HG02938 (cell line): ENCODE measurements around the gene RBM39.
"Not testable (repeated sequence)": the region's sequence is repeated elsewhere in the genome, so short reads cannot be mapped to it uniquely, and the experiment has no call there.

Experiments used
- ATAC-seq: cut with Tn5 transposase; IDR thresholded peaks from one replicate; pipeline ENCODE4 v1.9.1; 2021; ENCODE audit warnings: mild to moderate bottlenecking, moderate library complexity; ENCODE audit not compliant: unreplicated experiment

The RBM39 gene

DNA sequence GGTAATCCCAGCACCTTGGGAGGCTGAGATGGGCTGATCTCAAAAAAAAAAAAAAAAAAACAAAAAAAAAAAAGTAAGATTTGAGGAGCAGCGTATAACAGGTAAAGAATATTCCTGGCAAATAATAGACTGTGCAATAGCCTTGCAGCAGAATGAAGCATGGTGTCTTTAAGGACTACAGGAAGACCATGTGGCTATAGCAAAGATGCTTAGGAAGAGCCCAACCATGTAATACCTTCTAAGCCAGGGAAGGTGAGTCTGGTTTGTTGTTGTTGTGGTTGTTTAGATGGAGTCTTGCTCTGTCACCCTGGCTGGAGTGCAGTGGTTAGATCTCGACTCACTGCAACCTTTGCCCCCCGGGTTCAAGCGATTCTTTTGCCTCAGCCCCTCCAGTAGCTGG is 14.3 kb upstream of the RBM39 start:
- no peak for ATAC-seq

- no peak for ATAC-seq
Observed at GRCh38 chr20:35750611-35751010, 8.6 kb upstream of the RBM39 start.

GRCh38 chr20:35744492-35744841 is 2.4 kb upstream of the RBM39 start:
- not testable (repeated sequence) for ATAC-seq

DNA sequence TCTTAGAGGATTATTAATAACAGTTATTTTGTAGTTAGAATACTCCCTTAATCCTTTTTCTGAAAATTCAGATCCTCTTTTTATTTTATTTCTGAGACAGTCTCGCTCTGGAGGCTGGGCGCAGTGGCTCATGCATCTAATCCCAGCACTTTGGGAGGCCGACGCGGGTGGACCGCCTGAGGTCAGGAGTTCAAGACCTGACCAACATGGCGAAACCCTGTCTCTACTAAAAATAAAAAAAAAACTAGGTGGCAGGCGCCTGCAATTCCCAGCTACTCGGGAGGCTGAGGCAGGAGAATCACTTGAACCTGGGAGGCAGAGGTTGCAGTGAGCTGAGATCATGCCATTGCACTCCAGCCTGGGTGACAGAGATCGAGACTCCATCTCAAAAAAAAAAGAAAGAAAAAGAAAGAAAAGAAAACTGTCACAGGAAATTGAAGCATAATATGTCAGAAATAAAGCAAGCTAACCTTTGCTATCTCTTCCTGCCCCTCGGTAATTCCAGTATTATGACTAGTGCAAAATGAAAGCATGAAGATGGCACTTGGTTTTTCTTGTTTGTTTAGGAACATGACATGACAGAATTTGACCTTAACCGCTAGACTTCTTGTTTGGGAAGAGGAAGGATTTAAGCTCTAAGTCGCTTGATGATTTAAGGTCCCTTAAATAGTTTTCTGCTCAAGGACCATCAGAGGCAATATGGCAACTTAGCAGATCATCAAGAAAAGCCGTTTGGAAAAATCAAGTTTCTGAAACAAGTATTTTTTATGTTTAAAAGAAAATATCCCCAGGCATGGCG is 1.8 kb upstream of the RBM39 start:
- no peak for ATAC-seq

GRCh38 chr20:35742741-35743523 is 872 bp upstream of the RBM39 start:
- ATAC-seq: no peak

DNA sequence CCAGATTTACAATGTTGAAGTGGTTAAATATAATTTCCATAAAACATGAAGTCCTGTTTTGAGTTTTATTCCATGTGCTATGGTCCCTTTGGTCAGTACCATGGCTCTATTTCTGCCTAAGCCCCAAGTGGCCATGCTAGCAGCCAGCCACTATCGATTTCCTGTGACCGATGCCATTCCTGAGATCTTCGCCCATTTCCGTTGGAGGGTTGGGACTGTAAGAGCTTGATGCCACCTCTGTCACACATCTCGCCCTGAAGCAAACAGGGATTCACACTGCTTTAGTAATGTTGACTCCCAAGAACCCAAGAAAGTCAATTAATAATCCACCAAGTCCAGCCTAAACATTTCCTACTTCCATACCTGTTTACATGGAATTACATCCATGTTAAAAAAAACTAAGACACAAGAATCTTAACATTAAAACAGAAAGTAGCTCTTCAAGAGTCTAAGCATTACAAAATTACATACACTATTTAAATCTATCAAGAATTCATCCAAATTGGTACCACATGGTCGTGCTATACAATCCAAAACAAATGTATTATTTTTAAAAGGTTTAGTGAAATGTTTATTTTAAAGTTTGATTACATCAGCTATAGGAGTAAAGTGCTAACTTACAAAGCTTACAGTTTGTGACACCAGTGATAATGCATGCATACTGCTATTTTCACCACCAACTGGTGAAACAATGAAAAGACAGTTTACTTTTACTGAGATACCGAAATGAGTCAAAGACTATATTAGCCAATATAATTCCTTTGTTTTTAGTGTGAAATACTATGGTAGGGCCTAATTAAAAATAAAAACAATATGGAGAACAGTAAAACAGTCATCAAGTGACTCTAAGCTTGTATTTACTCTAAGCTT is 2.5 kb downstream of the RBM39 start:
- no peak for ATAC-seq

- no peak for ATAC-seq
Observed at GRCh38 chr20:35738410-35739179, 3.5 kb downstream of the RBM39 start.

GRCh38 chr20:35737865-35738333 is 4.2 kb downstream of the RBM39 start:
- ATAC-seq: no peak

GRCh38 chr20:35735826-35736470 is 6.1 kb downstream of the RBM39 start:
- ATAC-seq: no peak

DNA sequence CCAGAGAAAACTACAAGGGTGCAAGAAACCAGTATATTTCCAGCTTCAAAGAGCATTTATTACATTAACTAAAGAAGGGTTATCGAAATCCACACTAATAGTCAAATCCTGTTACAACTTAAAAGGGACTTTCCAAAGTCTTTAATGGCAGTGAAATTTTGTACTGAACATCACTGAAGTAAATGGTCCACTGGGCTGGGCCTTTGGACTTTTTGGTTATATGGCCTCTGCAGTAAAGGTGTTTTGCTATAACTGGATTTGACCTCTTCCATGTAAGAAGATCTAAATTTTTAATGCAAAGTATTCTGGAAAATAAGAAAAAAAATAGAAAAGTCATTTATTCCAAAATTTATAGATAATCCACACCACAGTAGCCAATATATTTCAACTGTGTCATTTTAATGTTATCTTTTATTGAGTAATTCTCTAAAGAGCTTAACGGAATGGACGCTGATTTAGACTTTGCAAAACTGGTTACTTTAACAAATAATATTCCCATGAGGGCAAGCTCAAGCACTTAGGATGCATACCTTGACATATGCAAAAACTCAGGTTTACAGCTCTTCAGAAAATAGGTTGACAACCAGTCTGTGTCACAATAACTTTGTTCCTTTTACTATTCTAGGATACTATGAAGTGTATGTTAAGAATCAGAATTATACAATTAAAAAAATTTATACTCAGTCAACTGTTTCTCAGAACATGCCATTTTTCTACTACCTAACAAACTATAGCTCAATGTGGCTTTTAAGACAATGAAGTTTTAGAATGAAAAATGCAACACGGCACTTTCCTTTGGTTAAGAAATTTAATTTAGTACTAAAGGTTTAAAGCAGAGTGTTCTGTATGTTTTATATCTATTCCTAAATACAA is 7.0 kb downstream of the RBM39 start:
- ATAC-seq: no peak

- no peak for ATAC-seq
Observed at GRCh38 chr20:35734374-35734773, 7.7 kb downstream of the RBM39 start.

- no peak for ATAC-seq
Observed at GRCh38 chr20:35732644-35732982, 9.4 kb downstream of the RBM39 start.

DNA sequence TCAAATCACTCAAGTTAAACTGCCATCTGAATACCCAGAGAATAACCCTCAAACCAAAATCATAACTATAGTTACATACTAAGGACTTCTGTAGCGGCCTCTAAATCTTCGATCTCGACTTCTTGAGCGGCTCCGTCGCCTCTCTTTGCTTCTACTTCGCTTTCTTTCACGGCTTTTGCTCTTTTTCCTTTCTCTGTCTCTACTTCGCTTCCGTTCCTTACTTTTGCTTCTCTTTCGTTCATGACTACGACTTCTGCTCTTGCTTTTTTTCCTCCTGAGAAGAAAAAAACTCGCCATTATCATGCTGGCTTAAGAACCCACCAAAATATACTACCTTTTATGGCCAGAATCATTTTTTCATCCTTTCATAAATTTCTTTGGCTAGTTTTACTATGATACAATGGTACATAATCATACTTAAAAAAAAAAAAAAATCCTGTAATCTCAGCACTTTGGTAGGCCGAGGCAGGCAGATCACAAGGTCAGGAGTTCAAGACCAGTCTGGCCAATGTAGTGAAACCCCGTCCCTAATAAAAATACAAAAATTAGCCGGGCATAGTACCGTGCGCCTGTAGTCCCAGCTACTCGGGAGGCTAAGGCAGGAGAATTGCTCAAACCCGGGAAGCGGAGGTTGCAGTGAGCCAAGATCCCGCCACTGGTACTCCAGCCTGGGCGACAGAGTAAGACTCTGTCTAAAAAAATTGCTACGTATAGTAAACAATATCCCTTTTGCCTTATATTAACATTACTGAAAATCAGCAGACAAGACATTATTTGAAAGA is 10.0 kb downstream of the RBM39 start:
- no peak for ATAC-seq

DNA sequence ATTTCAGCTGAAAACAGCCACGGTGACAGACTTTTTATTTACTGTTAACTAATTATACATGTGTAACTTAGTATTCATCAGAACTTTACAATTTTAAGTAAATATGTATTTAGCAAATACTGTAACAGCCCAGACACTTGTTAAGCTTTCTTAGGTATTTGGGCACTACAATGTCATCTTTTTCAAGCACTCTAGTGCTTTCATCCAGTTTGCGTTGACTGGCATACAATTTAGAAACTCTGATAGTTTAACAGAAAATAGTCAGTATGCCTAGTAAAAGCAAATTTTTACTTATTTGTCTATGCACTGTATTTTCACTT is 10.6 kb downstream of the RBM39 start:
- no peak for ATAC-seq

GRCh38 chr20:35730583-35731468 is 11.2 kb downstream of the RBM39 start:
- ATAC-seq: no peak

- ATAC-seq: no peak
Observed at GRCh38 chr20:35729836-35730582, 12.1 kb downstream of the RBM39 start.

- ATAC-seq: no peak
Observed at GRCh38 chr20:35729283-35729807, 12.7 kb downstream of the RBM39 start.
